NB4 (cell line): ENCODE data around the gene CCHCR1.
"Not testable (repeated sequence)": the region's sequence is repeated elsewhere in the genome, so short reads cannot be mapped to it uniquely, and the experiment has no call there.

Experiments used
- CTCF ChIP-seq: IDR thresholded peaks from one replicate; pipeline ENCODE4 v1.5.1; 2012; ENCODE audit warnings: low read depth, low read length
- MYC ChIP-seq: IDR thresholded peaks from 2 replicates; pipeline ENCODE4 v1.6.1; 2011; ENCODE audit warnings: low read depth, low read length
- POLR2A ChIP-seq: IDR thresholded peaks from 2 replicates; pipeline ENCODE4 v1.6.1; 2011; ENCODE audit warnings: mild to moderate bottlenecking; ENCODE audit not compliant: insufficient read length; ENCODE audit errors: extremely low read depth
- TF ChIP-seq, protein P1 (sequence below): IDR thresholded peaks from 2 replicates; pipeline ENCODE4 v1.6.1; 2011; ENCODE audit warnings: low read depth, low read length

- not testable (repeated sequence) for TF ChIP-seq POLR2A, MYC, CTCF
- TF ChIP-seq, protein P1, sequence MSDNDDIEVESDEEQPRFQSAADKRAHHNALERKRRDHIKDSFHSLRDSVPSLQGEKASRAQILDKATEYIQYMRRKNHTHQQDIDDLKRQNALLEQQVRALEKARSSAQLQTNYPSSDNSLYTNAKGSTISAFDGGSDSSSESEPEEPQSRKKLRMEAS = not testable (repeated sequence)
Measured at GRCh38 chr6:31169858-31170599, 12.4 kb upstream of the CCHCR1 start.
